HG02610 (cell line): Measurements from ENCODE around the gene ZIC2.

Source experiments
- ATAC-seq: cut with Tn5 transposase; IDR thresholded peaks from one replicate; pipeline ENCODE4 v1.9.1; 2021; ENCODE audit warnings: mild to moderate bottlenecking, moderate library complexity; ENCODE audit not compliant: unreplicated experiment

ZIC2 gene

DNA sequence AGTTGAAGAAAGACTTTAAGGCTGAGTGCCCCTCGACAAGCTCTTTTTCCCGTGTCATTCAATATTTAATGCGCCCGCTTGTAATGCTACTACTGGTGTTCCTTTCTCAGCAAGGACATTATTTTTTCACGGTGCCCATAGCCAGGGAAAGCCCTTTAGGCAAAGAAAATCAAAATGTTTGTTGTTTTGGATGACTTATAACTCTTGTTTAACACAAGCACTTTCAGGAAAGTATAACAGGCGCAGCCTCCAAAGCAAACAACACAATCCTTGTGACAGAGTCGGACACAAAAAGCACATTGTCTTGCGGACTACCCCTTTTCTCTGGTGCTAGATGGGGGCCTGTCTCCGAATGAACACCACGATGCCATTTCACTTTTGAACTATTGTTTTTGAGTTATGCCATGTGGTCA is 22.5 kb upstream of the ZIC2 start:
- no peak for ATAC-seq

DNA sequence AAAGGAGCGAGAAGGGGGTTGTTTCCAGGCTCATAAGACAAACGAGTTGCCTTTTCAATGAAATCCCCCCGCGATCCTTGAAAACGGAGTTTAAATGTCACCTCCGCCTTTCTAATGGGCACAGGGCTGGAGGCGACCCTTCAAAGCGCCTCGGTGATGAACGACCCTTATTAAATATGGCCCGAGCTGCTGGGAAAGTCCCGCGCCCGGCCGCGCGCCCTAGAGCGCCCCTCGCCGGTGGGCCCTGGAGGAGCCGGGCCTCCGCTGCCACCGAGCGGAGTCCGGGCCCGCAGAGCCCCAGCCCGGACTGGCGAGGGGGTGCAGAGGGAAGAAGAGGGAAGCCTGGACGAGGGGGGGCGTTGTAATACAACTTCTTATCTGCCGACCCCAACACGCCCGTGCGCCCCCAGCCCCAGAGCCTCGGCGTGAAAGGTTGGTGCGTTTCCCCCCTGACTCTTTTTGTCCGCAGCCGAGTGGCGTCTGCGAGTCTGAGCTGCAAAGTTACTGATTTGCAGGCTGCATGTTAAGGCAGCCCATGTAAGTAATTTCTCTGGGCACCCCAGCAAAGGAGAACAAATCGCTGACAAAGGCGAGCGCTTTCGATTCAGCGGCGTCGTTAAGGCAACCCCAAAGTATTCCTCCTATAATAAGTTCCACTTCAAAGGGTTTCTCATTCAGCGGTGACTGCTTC is 21.9 kb upstream of the ZIC2 start:
- no peak for ATAC-seq

DNA sequence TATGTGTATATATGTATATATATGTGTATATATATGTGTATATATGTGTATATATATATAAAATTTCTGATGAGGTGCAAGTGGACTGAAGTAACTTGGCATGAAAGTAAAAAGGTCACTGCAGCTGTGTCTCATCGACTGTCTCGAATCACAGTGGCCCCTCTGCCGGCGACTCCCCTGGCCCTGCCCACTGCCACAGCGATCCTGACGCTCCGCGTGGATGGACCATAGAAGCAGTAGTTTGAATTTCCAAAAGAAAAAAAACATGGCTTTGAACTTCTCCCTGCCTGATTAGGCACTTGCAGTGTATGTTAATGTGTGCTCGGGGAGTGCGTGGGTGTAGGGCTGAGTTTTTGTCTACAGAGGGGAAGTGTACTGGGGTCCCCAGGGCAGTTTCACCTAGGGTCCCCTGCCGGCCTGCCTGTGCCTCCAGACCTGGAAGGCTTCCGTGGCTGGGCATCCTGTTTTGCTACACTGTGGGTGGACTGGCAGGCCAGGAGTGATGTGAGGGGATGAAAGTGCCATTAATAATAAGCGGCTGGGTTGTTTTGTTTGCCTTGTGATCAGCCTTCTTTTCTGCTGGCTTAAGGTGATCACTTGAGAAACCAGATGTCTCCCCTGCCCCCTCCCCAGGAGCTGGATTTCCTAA is 20.8 kb upstream of the ZIC2 start:
- ATAC-seq: no peak

DNA sequence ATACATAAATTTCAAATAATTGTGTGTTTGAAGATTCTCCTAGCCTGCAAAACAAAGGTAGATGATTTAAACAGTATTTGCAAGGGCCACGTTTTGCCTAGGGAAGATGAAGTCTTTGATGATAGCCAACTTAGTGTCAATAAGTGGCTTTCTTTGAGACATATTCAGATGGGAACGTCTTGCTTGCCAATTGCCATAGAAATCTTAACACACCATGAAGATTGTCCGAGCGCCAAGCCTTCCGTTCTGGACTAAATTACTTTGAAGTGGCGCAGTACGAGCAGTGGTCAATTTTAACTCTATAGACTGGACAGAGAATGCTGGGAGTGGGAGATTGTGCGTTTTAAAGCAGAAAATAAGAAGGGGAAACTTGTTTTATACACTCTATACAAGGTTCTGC is 19.9 kb upstream of the ZIC2 start:
- no peak for ATAC-seq

DNA sequence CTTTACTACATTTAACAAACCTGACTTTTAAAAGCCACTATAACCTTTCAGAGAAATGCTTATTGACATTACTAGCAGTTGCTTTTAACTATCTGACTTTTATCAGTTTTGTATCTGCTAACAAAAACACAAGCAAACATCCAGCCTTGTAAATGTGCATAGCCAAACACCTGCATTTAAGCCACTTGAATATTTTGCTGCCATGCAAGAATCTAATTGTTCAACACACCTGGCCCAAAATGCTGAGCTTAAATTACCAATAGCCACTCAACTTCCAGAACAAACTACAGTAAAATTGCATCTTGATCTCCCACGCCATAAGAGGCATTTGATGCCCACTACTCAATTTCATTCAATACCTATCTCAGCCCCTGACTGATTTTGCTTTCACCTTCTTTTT is 19.3 kb upstream of the ZIC2 start:
- ATAC-seq: no peak

DNA sequence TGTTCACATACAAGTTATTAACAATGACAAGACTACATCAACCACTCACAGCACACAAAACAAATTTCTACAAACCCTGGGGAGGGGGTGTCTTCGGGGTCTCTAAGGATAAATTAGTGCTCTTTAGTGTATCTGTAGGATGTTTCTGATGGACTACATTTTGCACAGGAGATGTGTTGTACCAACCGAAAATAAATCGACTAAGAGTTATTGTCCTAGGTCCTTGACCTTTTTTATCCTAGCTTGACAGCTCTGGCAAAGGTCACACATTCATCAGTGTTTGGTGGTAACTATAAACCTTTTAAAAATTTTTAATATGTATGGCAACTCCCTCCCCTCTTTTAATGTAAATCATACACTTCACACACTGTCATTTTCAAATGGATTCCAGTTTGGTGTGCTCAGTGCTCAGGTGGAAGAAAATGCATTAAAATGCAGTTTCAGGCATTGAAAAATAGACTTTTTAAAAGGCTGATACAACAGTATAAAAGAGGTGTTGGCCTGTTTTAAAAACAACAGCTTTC is 17.7 kb upstream of the ZIC2 start:
- ATAC-seq: no peak

DNA sequence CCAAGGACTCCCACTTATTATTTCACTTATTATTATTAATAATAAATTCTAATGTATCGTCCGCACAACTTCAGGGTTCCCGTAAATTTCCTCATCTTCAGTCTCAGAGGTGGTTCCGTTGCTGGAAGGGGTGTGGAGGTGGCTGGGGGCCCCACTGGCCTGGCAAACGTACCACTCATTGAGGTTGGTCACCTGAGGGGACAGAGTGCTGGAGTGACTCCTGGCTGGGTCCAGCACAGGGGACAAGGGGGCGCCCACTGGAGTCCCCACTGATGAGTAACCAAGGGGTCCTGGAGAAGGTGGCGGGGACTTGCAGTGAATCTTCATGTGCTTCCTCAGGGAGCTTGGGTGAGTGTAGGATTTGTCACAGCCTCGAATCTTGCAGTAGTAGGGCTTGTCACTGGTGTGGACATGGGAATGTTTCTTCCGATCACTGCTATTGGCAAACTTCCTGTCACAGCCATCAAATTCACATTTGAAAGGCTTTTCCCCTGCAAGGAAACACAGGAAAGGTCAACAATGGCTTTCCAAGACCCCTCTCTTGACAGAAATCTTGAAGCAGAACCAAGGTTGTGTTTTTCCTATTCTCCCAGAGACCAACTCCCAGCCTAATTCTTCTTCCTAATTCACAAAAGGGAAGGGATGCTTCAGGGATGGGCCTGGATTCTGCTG is 16.1 kb upstream of the ZIC2 start:
- ATAC-seq: no peak

DNA sequence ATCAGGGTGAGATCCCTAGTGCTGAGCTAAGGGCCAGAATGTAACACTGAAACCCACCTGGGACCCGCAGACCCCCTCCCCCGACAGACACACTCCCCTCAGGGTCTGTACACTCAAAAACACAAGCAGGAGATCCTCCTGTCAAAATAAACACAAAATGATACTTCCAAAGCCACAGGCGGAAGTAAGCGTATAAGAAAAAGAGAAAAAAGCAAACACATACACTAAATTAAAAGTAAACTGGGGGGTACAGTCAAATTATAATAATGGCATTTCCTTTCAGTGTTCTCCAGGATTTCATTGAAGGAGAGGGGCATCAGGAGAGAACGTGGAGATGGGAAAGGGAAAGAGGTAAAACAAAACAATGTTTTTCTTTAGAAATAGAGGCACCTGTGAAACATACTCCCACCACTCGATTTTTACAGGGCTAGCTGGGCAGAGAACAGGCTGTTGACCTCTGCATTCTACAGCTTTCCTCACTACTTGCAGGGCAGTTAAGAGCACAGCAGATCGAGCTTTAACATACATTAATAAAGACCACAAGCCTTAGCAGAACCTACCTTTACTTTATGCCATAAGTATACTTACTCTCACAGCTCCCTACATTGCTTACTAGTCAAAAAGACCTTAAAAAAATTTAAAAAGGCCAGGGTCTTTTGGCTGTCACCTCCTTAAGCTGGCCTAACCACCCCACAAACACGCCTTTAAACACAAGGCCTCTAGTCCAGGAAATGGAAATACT is 15.3 kb upstream of the ZIC2 start:
- no peak for ATAC-seq

DNA sequence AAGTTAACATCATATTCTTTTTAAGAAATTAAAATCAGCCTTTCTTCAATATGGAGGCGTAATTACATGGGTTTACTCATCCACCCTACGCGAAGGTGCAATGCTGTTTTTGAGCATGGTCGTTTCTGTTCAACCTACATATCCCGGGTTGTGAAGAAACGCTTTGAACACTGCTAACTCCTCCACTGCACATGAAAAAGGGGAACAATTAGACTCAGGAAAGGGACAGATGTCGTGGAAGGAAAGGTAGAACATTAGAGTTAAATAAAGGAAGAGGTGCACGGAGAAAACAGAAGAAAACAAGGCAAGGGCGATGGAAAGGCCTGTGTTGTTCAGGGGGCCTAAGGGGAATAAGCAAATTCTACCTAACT is 14.1 kb upstream of the ZIC2 start:
- ATAC-seq: no peak

DNA sequence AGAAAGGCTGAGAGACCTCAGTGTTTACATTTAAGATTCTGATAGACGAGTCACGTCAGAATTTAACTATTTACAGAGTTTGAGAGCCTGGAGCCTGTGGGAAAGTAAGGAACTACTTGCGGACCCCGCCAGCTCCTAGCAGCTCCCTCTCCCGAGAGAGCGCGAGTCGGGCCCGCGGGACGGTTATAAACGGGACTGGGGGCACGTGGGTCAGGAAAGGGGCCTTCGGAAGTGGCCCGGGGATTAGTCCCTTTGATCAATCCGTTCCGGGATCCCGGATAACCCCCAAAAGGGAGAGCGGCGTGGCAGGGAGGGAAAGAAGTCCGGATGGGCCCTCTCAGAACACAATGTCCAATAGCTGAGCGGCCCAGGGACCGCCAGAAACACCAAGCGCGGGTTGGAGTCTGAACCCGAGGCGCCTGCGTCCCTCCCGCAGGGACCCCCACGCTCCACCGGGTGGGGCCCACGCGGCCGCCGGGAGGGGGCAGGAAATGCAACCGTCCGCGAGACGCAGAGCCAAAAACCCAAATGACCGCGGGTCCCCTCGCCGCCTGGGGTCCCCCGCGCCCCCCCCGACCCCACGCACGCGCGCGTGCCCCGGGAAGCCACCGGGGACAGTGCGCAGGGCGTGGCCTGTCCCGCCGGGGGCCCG is 13.6 kb upstream of the ZIC2 start:
- ATAC-seq: no peak

DNA sequence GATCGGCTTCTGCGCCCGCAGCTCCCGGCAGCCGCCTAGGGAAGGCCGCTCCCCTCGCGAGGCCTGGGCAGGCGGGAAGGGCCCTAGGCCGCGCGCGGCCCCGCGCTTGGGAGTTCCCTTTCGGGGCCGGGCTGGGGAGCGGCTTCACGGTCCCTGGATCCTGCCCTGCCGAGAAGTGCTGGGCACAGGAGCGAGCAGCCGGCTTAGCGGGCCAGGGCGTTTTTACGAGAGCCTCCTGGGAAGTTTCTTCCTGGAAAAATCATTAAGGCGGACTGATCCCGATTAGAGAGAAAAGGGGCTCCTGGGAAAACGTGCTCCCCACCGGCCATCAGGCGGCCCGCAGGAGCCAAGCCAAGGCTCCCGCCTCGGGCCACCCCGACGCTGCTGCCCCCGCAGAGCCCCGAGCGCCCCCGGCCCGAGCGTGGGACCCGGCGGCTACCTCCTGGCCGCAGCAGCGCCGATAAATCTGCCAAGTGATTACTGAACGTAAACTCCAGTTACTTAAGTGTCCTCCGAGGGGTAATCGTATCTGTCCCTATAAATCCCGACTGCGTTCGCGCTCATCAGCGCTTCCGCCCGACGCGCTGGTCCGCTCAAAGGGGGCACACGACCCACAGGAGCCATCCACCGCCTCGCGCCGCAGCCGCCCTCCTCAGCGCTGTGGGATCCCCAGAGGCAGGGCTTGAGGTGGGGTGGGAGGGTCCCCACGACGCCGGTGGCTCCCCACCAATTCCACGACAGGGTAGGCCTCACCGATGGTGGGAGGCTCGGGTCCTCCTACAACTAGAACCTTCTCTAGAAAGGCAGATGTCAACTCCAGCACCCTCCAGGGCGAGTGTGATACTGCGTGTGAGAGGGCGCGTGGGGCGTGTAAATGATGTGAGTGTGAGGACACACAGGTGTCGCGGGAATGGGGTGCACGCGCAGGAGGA is 12.8 kb upstream of the ZIC2 start:
- ATAC-seq: no peak

DNA sequence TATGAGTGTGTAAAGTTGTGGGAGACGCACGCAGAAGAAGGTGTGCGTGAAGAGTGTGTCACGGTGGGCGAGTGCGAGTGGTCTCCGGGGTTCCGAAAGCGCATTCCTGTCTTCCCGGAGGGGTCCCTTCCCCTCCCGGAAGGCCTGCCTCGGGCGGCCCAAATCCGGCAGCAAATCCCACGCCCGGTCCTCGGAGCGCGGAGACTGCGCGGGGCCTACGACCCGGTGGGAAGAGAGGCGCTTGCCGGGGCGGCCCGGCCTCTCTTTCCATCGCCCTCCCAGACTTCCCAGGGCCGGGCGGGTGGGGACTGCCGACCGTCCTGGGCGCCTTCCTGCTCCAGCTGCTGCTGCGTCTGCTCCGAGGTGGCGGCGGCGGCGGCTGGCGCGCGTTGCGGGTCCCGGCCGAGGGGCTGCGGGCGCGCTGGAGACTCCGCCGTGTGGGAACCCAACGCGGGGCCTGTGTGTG is 12.1 kb upstream of the ZIC2 start:
- ATAC-seq: no peak

DNA sequence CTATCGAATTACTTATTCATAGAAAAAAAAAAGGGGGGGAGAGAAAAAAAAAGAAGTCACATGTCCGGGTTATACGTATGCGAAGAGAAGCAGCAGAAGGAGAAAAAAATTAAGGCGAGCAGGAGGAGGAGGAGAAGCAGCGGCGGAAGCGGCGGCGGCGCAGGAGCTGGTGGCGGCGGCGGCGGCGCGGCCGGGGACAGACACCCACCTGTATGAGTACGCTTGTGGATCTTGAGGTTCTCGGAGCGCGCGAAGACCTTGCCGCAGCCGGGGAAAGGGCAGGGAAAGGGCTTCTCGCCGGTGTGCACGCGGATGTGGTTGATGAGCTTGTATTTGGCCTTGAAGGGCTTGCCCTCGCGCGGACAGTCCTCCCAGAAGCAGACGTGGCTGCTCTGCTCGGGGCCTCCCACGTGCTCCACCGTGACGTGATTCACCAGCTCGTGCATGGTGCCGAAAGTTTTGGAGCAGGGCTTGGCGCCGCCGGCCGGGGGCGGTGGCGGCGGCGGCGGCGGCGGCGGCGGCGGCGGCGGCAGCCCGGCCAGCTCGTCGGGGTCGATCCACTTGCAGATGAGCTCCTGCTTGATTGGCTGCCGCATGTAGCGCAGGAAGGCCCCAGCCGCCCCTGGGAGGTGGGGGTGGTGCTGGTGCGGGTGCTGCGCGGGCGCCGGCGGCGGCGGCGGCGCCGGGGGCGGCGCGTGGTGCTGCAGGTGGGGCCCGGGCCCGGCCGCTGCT is 11.5 kb upstream of the ZIC2 start:
- ATAC-seq: no peak

DNA sequence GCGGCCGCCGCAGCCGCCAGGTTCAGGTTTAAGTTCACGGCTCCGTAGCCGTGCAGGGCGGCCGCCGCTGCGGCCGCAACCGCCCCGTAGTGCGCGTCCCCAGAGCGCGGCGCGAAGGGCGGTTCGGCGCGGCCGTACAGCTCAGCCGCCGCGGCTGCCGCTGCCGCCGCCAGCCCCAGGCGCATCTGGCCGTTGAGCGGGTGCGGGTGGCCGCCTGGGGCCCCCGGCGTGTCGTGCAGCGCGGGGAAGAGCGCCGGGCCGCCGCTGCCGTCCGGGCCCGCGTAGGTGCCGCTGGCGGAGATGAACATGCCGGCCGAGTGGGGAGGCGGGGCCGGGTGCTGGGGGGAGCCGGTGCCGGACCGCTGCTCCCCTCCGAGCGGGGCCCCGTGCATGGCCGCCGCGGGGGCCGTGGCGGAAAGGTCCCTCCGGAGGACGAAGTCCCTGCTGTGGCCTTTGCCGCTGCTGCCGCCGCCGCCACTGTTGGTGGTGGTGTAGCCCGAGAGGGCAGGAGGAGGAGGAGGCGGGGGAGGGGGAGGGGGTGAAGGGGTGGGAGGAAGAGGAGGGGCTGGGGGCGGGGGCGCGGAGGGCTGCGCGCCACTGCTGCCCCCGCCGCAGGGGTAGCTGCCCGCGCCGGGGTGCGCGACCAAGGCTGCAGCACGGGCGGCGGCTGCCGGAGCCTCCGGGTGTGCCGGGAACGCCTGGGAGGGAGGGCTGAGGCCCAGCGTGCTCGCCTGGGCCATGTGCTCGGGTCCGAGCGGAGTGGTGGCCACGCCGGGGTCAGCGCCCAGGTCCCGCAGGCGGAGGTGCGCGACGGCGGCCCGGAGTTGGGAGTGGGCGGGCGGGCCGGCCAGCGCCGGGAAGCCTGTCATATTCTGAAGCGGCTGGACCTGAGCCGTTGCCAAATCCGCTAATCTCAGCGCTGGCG is 10.7 kb upstream of the ZIC2 start:
- ATAC-seq: no peak

DNA sequence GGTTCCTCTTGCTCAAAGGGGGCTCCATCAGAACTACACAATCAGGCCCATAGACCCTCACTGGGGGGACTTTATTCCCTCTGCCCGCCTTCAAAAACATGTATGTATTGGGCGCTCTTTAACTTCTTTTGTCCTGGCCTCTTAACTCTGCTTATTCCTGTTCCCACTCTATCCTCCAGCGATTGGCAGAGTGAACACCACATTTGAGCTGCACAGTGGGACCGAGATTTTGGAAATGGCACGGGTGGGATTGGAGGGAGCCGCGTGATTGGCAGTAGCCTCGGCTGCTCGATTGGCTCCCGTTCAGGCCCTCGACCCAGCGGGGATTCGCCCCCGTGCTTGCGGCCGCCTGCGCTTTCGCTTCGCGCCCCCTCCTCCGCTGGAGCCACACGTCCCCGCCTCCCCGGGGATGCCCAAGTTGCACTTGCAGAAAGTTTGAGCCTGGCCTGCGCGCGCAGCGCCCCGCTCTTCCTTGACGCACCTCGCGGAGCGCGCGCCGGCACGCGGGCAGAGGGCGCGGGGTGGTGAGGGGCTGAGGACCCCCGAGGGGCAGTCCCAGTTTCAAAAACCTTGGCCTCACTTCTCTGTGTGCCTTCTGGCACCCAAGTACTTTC is 9.9 kb upstream of the ZIC2 start, which contains the start of gene ZIC5:
Gene ZIC5 (minus strand): TSS at position 192 of the 614 bp plus-strand sequence. CDS start 164 bp downstream, at position 28.
- no peak for ATAC-seq

DNA sequence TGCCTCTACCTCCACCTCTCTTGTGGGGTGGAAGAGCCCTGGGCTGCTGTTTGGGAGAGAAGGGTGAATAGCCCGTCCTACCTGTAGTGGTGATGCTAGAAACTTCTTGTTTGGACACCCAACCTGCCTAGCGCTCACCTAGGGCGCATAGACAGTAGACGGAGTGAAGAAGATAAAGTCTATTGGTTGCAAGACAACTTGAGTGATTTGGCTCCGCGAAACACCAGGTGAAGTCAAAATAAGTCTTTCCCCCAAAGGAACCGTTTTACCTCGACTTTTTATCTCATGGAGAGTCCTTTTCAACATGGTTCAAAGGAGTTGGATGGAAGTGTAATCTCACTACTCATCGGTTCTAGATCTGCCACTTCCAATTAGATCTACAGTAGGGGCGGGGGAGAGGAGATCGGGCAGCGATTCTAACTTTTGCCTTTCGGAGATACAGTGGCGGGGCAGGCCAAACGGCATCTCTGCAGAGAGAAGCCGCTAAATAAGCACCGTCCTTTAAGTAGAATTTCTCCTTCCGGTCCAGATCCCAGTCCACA is 9.3 kb upstream of the ZIC2 start:
- ATAC-seq: no peak

DNA sequence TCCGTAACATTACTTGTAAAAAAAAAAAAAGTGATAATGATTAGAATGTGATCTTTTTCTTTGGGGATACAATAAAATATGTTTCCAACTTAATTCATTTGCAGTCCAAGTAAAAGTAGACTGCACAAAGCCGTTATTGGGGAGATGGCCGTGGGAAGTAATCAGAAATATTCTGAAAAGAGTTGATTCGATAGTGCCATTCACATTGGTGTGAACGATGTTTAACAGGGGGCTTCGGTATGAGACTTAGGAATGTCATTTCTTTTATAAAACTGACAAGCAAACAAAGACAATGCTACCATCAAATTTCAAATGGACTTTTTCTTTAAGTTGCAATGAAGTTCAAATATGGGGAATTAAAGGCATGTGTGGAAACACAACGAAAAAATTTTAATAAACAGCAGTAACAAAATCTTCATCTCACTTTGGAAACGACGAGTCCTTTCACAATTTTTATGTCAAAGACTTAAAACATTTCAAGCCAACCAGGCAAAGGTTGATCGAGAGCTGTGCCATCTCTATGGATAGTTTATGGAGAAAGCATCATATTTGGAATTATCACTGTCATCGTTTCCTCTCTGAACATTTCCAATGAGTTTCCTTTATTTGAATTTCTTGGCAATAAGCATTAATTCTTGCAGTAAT is 8.3 kb upstream of the ZIC2 start:
- ATAC-seq: no peak
